ENCODE measurements around the gene FGFBP3.
"Not testable (repeated sequence)": the region's sequence is repeated elsewhere in the genome, so short reads cannot be mapped to it uniquely, and the experiment has no call there.

FGFBP3 gene

GRCh38 chr10:91901784-91902677 is 7.3 kb downstream of the FGFBP3 start:
- peak; percentile 37 to 74 for DNase-seq

GRCh38 chr10:91897421-91897820 is 11.9 kb downstream of the FGFBP3 start:
- no peak for DNase-seq

- DNase-seq = no peak
These were observed 13.0 kb downstream of the FGFBP3 start for GRCh38 chr10:91896212-91896756.

GRCh38 chr10:91894261-91894685 is 15.0 kb downstream of the FGFBP3 start:
- DNase-seq = not testable (repeated sequence)

GRCh38 chr10:91893051-91893450 is 16.2 kb downstream of the FGFBP3 start:
- no peak for DNase-seq

GRCh38 chr10:91891125-91892001 is 17.9 kb downstream of the FGFBP3 start:
- DNase-seq = no peak

- peak; percentile 7 to 15 for DNase-seq
These were observed 21.8 kb downstream of the FGFBP3 start for GRCh38 chr10:91887272-91888076.

GRCh38 chr10:91886954-91887271 is 22.4 kb downstream of the FGFBP3 start:
- DNase-seq = no peak

GRCh38 chr10:91885362-91886079 is 23.8 kb downstream of the FGFBP3 start:
- no peak for DNase-seq

- DNase-seq = no peak
These were observed 24.8 kb downstream of the FGFBP3 start for GRCh38 chr10:91884536-91884935.

GRCh38 chr10:91883549-91884444 is 25.5 kb downstream of the FGFBP3 start:
- no peak for DNase-seq

GRCh38 chr10:91880310-91880709 is 29.0 kb downstream of the FGFBP3 start:
- DNase-seq = no peak

- no peak for DNase-seq
These were observed 29.6 kb downstream of the FGFBP3 start for GRCh38 chr10:91879515-91880170.

GRCh38 chr10:91875779-91876178 is 33.5 kb downstream of the FGFBP3 start:
- no peak for DNase-seq

GRCh38 chr10:91875156-91875555 is 34.1 kb downstream of the FGFBP3 start:
- DNase-seq = no peak

- DNase-seq = no peak
These were observed 43.7 kb downstream of the FGFBP3 start for GRCh38 chr10:91865562-91866081.

GRCh38 chr10:91864744-91865143 is 44.5 kb downstream of the FGFBP3 start:
- no peak for DNase-seq

- DNase-seq = no peak
These were observed 45.2 kb downstream of the FGFBP3 start for GRCh38 chr10:91864099-91864498.

GRCh38 chr10:91860885-91861284 is 48.4 kb downstream of the FGFBP3 start:
- DNase-seq = no peak

- no peak for DNase-seq
These were observed 52.6 kb downstream of the FGFBP3 start for GRCh38 chr10:91856637-91857036.

Measured in stimulated activated CD4-positive, alpha-beta T cell treated with anti-CD3 and anti-CD28 coated beads, Interleukin-4, amount 100 ng/mL, for 4 hours (primary cell).